ENCODE measurements around the gene CCDC178.

The CCDC178 gene

GRCh38 chr18:33304277-33304676 lies 136.2 kb downstream of the CCDC178 start:
- CTCF ChIA-PET, result no interaction called here
- no peak for DNase-seq (ENCODE audit: low read depth, low spot score)
- no peak overlapping the region for H3K4me3 ChIP-seq (ENCODE audit: low read depth, low read length)
- no peak for TF ChIP-seq CTCF (IDR thresholded peaks at IDR 0.05; ENCODE audit: insufficient read depth, low read length, missing control alignments)
- POLR2A ChIA-PET, result no interaction called here

- H3K4me3 ChIP-seq (ENCODE audit: low read depth, low read length), result no peak overlapping the region
- POLR2A ChIA-PET, result no interaction called here
- TF ChIP-seq CTCF (IDR thresholded peaks at IDR 0.05; ENCODE audit: insufficient read depth, low read length, missing control alignments), result no peak
- CTCF ChIA-PET, result no interaction called here
- DNase-seq (ENCODE audit: low read depth, low spot score), result no peak
These were observed 149.0 kb downstream of the CCDC178 start for GRCh38 chr18:33291539-33291938.

- ChIA-PET CTCF (no interaction called here), POLR2A (no interaction called here)
- no peak for TF ChIP-seq CTCF (IDR thresholded peaks at IDR 0.05; ENCODE audit: insufficient read depth, low read length, missing control alignments)
- DNase-seq (ENCODE audit: low read depth, low spot score), result no peak
- H3K4me3 ChIP-seq (ENCODE audit: low read depth, low read length), result no peak overlapping the region
These were observed 152.3 kb downstream of the CCDC178 start for GRCh38 chr18:33288082-33288716.

GRCh38 chr18:33282709-33283333 lies 157.7 kb downstream of the CCDC178 start:
- ChIA-PET POLR2A (no interaction called here), CTCF (no interaction called here)
- TF ChIP-seq CTCF (IDR thresholded peaks at IDR 0.05; ENCODE audit: insufficient read depth, low read length, missing control alignments), result no peak
- no peak overlapping the region for H3K4me3 ChIP-seq (ENCODE audit: low read depth, low read length)
- DNase-seq (ENCODE audit: low read depth, low spot score), result no peak

GRCh38 chr18:33282142-33282541 lies 158.4 kb downstream of the CCDC178 start:
- ChIA-PET POLR2A (no interaction called here), CTCF (no interaction called here)
- no peak for TF ChIP-seq CTCF (IDR thresholded peaks at IDR 0.05; ENCODE audit: insufficient read depth, low read length, missing control alignments)
- DNase-seq (ENCODE audit: low read depth, low spot score), result no peak
- no peak overlapping the region for H3K4me3 ChIP-seq (ENCODE audit: low read depth, low read length)

- no peak for TF ChIP-seq CTCF (IDR thresholded peaks at IDR 0.05; ENCODE audit: insufficient read depth, low read length, missing control alignments)
- H3K4me3 ChIP-seq (ENCODE audit: low read depth, low read length), result no peak overlapping the region
- no peak for DNase-seq (ENCODE audit: low read depth, low spot score)
- CTCF ChIA-PET, result no interaction called here
- POLR2A ChIA-PET, result no interaction called here
These were observed 163.1 kb downstream of the CCDC178 start for GRCh38 chr18:33277431-33277830.

Measured in AG04449 (cell line).